Activated effector memory CD4-positive, alpha-beta T cell treated with anti-CD3 and anti-CD28 coated beads, Interleukin-2, amount 50 U/mL, for 16 hours (primary cell): ENCODE measurements around the gene TMEM217.
A peak's percentile ranks its signal among the peaks of the same experiment; 100 is the strongest.
"Not testable (repeated sequence)": the region's sequence is repeated elsewhere in the genome, so short reads cannot be mapped to it uniquely, and the experiment has no call there.

Experiments used
- DNase-seq: peaks from one replicate; pipeline ENCODE4 v3.0.0-alpha.2; 2020

TMEM217 gene

DNA sequence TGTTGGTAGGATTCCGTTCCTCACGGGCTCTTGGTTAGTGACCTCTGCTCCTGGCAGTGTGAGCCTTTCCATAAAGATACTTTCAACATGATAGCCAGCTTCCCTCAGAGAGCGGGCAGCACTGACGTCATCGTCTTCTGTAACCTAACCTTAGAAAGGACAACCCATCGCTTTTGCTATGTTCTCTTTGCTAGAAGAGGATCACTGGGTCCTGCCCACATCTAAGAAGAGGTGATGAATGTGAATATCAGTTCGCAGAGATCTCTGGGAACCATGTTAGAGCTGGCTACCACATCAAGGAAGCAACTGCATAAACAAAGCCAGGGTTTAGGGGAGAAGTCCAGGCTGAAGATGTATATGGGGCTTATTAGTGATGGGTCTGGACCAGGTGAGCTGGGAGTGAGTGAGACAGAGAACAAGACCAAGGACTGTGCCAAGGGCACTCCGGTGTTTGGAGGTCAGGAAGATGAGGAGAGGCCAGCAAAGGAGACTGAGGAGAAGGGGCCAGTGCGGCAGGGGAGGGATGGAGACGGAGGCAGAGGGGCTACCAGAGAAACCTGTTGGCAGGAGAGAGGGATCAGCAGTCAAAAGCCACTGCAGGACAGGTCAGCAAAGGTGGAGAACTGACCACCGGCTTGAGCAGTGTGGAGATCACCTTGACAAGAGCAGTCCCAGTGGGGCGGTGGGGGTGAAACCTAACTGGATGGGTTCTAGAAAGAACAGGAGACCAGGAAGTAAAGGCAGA lies 48.3 kb downstream of the TMEM217 start:
- DNase-seq: peak; percentile 75

DNA sequence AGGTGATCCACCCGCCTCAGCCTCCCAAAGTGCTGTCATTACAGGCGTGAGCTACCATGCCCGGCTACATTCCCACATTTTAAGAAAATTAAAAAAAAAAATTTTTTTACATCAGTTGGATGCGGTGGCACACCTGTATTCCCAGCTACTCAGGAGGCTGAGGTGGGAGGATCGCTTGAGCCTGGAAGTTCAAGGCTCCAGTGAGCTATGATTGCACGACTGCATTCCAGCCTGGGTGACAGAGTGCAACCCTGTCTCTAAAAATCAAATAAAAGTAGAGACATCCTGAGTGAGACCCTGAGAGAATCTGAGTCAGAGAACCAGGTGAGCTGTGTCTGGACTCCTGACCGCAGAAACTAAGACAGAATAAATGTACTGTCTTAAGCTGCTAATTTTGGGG lies 49.2 kb downstream of the TMEM217 start:
- no peak for DNase-seq

DNA sequence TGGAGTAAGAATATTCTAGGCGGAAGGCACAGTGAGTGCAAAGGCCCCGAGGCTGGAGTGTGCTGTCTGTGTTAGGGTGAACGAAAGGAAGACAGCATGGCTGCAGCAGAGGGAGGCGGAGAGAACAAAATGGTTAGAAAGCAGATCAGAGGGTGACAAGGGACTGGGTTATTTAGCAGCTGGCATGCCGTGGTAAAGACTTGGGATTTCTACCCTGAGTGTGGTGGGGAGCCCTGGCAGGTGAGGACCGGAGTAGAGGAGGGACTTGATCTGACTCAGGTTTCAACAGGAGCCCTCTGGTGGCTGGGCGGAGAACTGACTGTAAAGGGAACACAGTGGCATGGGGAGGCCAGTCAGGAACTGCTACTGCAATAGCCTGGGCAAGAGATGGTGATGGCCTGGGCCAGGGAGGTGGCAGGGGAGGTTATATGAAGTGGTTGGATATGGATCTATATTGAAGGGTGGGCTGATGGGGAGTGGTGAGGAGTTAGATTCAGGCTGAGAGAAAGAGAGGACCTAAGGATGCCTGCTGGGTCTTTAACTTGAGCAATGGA lies 50.0 kb downstream of the TMEM217 start:
- peak; percentile 95 for DNase-seq

DNA sequence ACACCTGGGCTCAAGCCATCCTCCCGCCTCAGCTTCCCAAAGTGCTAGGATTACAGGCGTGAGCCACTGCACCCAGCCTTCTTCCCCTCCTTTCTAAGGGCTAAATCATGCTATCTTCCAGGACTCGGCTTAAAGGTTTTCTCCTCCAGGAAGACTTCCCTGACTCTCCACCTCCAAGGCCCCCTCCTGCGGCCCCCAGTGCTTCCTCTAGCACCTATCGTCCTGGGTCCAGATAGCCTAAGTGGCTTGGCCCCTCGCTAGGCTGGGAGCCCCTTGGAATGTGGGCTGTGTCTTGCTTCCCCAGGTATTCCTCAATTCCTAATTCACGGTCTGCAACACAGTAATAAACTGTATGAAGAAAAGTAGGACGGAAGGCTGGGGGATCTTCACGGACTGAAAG lies 51.3 kb downstream of the TMEM217 start:
- no peak for DNase-seq

DNA sequence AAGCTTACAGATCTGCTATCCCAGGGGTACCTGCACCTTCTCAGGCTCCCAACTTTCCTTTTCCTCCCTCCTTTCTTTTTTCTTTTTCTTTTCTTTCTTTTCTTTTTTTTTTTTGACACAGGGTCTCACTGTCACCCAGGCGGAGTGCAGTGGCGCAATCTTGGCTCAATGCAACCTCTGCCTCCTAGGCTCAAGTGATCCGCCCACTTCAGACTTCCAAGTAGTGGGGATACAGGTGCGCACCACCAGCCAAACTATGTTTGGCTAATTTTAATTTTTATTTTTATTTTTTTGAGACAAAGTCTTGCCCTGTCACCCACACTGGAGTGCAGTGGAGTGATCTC lies 52.0 kb downstream of the TMEM217 start:
- DNase-seq: no peak

DNA sequence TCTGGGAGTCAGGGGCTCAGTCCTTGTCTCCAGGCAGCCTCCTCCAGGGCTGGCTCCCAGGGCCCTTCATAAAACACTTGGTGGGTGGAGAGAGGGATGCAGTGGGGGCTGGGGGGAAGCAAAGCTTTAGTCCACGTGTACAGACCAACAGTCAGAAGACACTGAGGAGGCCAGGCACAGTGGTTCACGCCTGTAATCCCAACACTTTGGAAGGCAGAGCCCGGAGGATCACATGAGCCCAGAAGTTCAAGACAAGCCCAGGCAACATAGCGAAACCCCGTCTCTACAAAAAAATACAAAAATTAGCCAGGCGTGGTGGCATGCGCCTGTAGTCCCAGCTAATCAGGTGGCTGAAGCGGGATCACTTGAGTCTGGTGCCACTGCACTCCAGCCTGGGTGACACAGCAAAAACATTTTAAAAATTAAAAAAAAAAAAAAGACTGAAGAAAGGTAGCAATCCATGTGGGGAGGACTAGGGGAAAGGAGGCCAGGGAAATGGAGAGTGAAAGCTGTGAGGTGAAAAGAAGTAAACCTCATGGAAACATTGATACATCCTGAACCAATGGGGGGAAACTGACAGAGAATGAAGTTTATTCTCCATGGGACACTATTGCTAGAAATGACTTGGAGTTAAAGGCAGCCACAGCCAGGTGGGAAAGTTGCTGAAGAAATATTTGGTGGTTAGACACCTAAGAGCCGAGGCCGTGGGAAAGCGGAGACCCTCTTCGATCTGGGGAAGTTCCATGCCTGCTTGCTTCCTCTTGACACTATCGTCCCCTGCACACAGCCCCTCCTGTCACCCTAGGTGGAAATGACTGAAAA lies 52.6 kb downstream of the TMEM217 start:
- DNase-seq: no peak

DNA sequence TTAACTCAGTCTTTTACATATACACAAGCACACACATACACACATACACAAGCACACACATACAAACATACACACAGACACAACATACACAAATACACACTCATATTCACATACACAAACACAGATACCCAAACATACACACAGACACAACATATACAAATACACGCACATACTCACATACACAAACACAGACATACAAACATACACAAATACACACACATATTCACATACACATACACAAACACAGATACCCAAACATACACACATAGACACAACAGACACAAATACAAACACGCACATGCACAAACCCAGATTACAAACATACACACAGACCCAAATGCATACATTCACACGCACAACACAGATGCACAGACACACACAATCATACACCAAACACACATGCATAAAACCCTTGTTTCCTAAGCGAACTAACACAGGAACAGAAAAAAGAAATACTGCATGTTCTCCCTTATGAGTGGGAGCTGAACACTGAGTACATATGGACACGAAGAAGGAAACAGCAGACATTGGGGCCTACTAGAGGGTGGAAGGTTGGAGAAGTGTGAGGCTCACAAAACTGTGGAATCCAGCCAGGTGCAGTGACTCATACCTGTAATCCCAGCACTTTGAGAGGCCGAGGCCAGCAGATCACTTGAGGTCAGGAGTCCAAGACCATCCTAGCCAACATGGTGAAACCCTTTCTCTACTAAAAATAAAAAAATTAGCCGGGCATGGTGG lies 53.8 kb downstream of the TMEM217 start:
- DNase-seq: no peak

DNA sequence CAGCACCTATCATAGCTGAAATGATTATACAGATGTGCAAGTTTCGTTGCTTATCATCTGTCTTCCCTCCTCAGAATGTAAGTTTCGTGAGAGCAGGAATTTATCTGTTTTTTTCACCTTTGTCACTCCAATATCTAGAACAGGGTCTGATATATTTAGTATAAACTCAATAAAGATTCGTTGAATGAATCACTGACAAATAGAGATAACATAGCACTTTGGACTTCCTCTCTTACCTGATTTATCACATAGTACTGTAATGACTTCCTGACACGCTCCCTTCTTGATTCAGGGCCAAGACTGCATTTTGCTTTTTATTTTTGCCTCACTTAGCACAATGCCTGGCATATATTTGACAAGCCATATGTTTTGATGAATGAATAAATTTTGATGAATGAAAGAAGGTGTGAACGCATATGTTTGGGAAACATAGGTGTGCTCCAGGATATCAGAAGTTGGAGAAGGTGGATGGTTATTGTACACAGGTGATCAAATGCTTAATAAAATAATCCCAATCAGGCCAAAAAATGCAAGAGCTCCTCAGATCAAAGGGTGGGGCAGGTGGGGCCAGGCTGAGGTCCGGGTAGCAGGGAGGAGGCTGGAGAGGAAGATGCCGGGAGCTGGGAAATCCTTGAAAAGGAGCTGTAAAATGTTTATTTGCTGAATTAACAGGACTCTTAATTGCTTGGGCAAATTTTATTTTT lies 55.0 kb downstream of the TMEM217 start:
- DNase-seq: no peak

DNA sequence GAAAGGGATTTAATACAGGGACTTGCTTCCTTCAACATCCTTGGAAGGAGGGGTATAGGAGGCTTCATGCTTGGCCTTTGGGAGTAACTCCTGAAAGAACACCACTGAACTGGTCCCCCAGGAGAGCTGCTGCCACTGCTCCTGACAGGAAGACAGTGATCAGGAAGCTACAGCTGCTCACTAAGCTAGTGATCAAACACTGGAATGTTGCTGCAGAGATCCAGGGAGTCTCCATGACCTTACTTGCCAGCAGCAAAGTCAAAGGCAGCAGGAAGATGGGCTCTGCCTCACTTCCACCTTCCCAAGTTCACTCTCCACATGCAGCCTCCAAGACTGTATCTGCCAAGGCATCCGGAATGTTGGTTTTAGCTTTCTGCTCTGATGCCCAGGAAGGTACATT lies 56.2 kb downstream of the TMEM217 start:
- DNase-seq: no peak

DNA sequence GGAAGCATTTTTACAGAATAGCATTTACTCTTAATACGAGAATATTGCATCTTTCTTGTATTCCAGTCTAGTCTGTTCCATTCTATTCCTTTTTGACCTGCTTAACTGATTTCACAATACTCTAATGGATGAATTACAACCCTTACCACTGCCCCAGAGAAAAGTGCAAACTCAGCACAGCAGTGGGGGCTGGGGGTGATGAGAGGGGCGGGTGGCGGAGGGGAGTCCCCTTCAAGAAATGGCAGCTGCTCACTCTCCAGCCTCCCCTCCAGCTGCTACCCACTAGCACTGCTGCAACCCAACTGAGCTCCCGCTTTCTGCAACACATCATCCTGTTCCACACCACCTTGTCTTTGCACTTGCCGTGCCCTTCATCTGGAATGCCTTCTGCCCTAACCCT lies 57.9 kb downstream of the TMEM217 start:
- no peak for DNase-seq

DNA sequence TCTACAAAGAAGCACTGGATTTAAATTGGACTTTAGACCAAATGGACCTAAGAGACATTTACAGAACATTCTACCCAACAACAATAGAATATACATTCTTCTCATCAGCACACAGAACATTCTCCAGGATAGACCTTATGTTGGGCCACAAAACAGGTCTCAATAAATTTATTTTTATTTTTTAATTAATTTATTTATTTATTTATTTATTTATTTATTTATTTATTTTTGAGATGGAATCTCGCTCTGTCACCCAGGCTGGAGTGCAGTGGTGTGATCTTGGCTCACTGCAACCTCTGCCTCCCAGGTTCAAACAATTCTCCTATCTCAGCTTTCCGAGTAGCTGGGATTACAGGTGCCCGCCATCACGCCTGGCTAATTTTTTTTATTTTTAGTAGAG lies 61.5 kb downstream of the TMEM217 start:
- DNase-seq: not testable (repeated sequence)

DNA sequence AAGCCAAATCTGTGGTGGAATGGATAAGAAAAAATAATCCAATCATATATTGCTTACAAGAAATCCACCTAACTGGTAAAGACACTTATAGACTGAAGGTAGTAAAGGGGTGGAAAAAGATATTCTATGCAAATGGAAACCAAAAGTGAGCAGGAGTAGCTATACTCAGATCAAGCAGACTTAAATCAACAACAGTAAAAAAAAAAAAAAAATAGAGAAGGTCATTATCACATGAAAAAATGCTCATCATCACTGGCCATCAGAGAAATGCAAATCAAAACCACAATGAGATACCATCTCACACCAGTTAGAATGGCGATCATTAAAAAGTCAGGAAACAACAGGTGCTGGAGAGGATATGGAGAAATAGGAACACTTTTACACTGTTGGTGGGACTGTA lies 63.1 kb downstream of the TMEM217 start:
- not testable (repeated sequence) for DNase-seq

DNA sequence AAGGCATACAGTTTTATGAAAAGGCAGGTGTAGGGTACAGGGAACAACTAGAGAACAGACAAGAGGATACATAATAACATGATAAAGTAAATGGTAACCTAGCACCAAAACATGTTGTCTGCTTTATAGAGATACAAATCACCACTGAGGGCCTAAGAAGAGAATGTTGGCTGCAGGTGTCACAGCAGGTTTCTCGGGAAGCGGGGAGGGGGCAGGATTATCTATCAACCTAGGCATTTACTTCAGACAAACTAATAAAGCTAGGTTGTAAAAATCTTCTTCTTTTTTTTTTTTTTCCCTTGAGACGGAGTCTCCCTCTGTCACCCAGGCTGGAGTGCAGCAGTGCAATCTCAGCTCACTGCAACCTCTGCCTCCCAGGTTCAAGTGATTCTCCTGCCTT lies 65.3 kb downstream of the TMEM217 start:
- no peak for DNase-seq

DNA sequence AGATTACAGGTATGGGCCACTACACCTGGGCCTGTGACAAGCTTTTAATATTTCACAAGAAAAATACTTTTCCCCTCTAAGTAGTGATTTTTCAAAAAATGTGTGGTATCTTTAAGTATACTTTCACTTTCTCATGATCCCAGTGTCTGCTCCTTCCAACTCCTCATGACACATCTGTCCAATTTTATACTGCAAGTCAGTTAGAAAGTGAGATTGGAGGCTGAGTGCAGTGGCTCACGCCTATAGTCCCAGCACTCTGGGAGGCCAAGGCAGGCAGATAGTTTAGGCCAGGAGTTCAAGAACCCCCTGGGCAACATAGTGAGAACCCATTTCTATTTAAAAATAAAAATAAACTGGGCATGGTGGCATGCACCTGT lies 67.8 kb downstream of the TMEM217 start:
- DNase-seq: no peak

DNA sequence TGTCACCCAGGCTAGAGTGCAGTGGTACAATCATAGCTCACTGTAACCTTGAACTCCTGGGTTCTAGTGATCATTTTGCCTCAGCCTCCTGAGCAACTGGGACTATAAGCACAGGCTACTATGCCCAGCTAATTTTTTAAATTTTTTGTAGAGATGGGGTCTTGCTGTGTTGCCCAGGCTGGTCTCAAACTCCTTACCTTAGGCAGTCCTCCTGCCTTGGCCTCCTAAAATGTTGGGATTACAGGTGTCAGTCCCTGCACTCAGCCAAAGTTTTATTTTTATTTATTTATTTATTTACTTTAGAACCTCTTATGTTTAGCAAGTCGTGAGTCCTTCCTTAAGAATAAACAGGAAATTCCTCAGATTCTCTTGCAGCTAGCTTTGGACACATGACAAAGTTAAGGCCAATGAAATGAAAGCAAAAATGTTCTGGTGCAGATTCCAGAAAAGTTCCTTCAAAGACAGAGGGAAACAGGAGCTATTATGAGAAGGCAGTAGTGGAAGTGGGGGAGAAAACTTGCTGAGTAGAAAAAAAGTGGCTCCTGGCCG lies 68.9 kb downstream of the TMEM217 start:
- no peak for DNase-seq

DNA sequence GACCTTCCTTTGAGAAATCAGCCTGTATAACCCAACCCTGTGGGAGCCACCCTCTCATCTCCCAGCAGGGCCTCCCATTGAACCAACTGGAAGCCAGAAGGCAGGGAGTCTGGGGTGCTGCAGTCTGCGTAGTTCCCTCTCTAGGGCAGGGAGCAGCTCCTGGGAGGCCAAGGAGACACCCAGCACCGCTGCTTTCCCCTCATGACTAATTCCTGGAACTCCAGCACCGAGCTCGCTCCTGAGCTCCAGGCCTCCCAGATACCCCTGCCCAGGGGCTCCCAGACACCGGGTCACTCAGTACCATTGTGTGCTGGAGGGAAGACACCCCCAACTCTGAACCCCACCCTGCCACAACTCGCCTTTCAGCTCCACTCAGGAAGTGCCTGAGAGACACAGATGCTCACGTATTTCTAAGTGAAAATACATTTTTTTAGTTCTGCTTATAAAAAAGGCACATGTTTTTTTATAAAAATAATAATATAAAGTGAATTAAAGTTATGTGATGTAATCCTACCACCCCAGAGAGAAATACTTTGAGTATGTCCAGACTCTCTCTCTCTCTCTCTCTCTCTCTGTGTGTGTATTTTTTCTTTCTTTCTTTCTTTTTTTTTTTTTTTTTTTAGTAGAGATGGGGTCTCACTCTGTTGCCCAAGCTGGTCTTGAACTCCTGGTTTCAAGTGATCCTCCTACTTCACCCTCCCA lies 70.5 kb downstream of the TMEM217 start:
- DNase-seq: no peak

DNA sequence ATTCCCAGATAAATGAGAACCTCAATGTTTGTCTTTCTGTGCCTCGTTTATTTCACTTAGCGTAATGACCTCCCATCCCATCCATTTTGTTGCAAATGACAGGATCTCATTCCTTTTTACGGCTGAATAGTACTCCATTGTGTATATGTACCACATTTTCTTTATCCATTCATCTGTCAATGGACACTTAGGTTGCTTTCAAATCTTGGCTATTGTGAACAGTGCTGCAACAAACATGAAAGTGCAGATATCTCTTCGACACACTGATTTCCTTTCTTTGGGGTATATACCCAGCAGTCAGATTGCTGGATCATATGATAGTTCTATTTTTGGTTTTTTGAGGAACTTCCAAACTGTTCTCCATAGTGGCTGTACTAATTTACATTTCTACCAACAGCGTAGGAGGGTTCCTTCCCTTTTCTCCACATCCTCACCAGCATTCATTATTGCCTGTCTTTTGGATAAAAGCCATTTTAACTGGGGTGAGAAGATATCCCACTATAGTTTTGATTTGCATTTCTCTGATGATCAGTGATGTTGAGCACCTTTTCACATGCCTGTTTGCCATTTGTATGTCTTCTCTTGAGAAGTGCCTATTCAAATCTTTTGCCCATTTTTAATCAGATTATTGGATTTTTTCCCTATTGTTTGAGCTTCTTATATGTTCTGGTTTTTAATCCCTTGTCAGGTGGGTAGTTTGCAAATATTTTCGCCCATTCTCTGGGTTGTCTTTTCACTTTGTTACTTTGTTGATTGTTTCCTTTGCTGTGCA lies 71.8 kb downstream of the TMEM217 start:
- not testable (repeated sequence) for DNase-seq

DNA sequence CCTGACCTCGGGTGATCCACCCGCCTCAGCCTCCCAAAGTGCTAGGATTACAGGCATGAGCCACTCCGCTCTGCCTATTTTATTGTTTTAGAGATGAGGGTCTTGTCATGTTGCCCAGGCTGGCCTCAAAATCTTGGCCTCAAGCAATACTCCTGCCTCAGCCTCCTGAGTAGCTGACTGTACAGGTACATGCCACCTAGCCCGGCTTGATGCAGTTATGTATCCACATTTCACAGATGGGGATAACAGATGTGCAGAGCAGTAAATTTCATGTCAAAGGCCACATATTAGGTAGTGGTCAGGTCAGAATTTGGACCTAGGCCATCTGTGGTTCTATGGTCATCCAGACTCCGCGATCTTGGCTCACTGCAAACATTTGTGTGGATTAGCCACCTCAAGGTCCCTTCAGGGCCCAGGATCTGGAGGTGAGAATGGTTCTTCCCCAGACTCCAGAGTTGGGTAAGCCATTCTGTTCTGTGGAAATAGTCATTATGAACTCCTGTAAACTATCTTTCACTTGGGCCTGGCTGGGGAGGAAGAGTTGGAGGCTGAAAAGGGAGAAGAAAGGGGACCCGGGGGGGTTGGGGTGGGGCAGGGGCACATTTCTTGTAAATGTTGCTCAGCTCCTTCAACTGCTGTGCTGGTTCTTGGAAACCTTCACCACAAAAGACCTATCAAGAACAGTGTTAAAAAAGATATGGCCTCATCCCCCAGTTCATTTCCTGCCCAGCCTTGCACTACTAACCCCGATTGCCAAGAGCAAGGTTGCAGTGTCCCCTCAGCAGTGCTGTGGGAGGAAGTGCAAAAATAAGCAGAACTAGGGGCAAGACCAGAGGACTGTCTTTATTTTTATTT lies 75.0 kb downstream of the TMEM217 start:
- peak; percentile 80 for DNase-seq

DNA sequence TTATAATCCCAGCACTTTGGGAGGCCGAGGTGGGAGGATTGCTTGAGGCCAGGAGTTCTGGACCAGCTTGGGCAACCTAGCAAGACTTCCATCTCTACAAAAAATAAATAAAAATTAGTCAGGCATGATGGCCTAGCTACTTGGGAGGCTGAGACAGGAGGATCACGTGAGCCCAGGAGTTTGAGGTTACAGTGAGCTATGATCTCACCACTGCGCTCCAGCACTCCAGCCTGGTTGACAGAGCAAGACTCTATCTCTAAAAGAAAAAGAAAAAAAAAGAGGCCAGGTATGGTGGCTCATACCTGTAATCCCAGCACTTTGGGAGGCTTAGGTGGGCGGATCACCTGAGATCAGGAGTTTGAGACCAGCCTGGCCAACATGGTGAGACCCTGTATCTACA lies 77.3 kb downstream of the TMEM217 start:
- not testable (repeated sequence) for DNase-seq

DNA sequence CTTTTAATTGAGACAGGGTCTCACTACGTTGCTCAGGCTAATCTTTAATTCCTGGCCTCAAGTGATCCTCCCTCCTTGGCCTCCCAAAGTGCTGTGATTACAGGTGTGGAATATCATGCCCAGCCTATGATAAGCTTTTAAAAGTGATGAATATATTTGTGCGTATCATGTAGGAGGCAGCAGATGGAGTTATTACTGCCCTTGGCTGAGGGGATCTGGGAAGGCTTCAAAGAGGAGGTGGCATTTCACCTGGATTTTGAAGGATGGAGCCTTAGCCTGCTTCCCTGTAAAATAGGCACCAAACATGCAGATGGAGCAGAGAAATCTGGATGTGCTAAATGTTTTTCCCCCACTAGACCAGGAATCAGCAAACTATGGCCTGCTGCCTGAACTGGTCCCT lies 77.9 kb downstream of the TMEM217 start:
- no peak for DNase-seq
